ENCODE data around the gene PAQR9.

Gene PAQR9

DNA sequence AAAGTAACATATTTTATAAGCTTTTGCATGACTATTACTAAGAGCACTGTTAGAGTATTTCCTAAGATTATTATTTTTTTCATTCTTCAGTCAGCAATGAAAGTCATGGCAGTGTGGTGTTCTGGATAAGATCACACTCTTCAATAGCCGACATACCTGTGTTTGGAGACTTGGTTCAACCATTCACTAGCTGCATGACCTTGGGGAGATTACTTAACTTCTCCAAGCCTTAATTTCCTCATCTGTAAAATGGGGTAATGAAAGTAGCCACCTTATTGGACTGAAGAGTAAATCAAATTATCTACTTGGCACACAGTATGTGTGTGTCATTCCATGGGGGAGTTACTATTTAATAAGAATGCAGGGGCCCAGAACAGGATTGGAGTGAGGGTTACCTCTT, 50.0 kb downstream of the PAQR9 start:
- no peak for DNase-seq

DNA sequence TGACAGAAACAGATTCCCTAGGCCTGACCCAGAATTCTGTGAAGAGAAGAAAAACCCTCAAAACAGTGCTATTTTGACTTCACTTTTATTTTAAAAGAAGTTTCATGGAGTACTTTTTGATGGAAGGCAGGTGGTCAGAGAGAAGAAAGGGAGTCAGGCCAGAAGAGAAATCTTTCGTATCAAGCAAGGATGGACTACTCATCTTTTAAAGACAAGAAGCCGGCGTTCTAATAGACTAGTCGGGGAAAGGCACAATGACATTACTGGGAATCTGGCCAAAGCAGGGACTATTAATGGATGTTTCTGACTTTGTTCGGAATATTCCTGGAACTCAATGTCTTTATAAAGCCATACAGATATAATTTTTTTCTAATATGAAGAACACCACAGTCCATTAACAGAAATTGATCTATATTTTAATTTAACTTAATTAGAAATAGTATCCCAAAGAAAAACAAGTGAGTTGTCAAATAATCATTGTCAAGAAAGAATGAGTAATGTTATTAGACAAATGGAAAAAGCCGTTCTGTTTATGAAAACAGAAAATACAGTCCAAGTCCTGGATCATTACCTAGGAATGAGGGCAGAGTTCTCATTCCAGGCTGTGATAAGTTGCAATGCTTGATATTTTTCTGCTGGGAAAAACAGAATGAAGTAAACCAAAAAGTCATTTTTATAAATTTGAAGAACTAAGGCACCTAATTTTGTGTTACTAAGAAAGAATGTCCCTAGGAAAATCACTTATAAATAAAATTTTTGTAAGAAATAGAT, 50.9 kb downstream of the PAQR9 start:
- no peak for DNase-seq

All from NCI-H2081 treated with DMSO at 0.1 percent for 48 hours (cell line).